PFSK-1 (cell line): ENCODE data around the gene CSTA.

Experiments
- POLR2AphosphoS5 ChIP-seq: IDR thresholded peaks from 2 replicates; pipeline ENCODE4 v1.6.1; 2012; ENCODE audit warnings: low read depth, mild to moderate bottlenecking, control low read depth, low read length, moderate library complexity
- SIN3A ChIP-seq: IDR thresholded peaks from 2 replicates; pipeline ENCODE4 v1.6.1; 2012; ENCODE audit warnings: mild to moderate bottlenecking, low read length, moderate library complexity, borderline replicate concordance; ENCODE audit not compliant: insufficient read depth
- TAF1 ChIP-seq: IDR thresholded peaks from 2 replicates; pipeline ENCODE4 v1.6.1; 2012; ENCODE audit warnings: low read length, control low read depth, borderline replicate concordance; ENCODE audit not compliant: insufficient read depth

DNA sequence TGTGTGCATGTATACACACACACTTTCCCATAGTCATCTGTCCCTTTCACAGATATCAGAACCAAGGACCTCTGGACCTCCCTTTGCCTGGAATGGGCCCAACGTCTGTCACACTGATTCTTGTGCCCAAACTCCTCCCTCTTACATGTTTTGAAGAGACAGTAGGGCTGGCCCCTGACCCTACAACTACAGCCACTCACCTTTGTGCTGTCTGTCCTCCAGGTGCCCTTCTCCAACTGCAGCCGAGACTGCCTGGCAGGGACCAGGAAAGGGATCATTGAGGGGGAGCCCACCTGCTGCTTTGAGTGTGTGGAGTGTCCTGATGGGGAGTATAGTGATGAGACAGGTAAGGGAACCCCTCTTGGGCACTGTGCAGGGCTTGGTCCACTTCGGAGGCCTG lies 43.2 kb upstream of the CSTA start:
- TF ChIP-seq POLR2AphosphoS5 (no peak), SIN3A (no peak), TAF1 (no peak)
